ENCODE measurements around the gene RBM15B. TPM values are rescaled to one million over a fixed set of nuclear protein-coding genes. Genes with fewer than 3 reads are reported as not detected.
A peak's percentile ranks its signal among the peaks of the same experiment; 100 is the strongest.

The RBM15B gene
- total RNA-seq, 1 donor, result 31.1 TPM

GRCh38 chr3:51392355-51393133, 1.5 kb downstream of the RBM15B start:
- DNase-seq (ENCODE audit: low read depth), result no peak
- TF ChIP-seq CTCF (IDR thresholded peaks at IDR 0.05; ENCODE audit: insufficient read depth, low read depth, low read length), result no peak
- H3K4me3 ChIP-seq (ENCODE audit: low read depth, low read length), result peak overlapping the region; percentile 65

- no peak for DNase-seq (ENCODE audit: low read depth)
- TF ChIP-seq CTCF (IDR thresholded peaks at IDR 0.05; ENCODE audit: insufficient read depth, low read depth, low read length), result no peak
- no peak overlapping the region for H3K4me3 ChIP-seq (ENCODE audit: low read depth, low read length)
Observed at GRCh38 chr3:51393134-51393495, 2.0 kb downstream of the RBM15B start.

- TF ChIP-seq CTCF (IDR thresholded peaks at IDR 0.05; ENCODE audit: insufficient read depth, low read depth, low read length), result no peak
- no peak overlapping the region for H3K4me3 ChIP-seq (ENCODE audit: low read depth, low read length)
- DNase-seq (ENCODE audit: low read depth), result no peak
Observed at GRCh38 chr3:51393564-51393963, 2.5 kb downstream of the RBM15B start.

GRCh38 chr3:51394541-51394940, 3.5 kb downstream of the RBM15B start:
- no peak for TF ChIP-seq CTCF (IDR thresholded peaks at IDR 0.05; ENCODE audit: insufficient read depth, low read depth, low read length)
- no peak overlapping the region for H3K4me3 ChIP-seq (ENCODE audit: low read depth, low read length)

GRCh38 chr3:51395493-51396213, 4.6 kb downstream of the RBM15B start:
- no peak for TF ChIP-seq CTCF (IDR thresholded peaks at IDR 0.05; ENCODE audit: insufficient read depth, low read depth, low read length)
- no peak for DNase-seq (ENCODE audit: low read depth)
- H3K4me3 ChIP-seq (ENCODE audit: low read depth, low read length), result no peak overlapping the region

More at GRCh38 chr3:51394541-51394940, 3.5 kb downstream of the RBM15B start:
- no peak for DNase-seq (ENCODE audit: low read depth)

- TF ChIP-seq CTCF (IDR thresholded peaks at IDR 0.05; ENCODE audit: insufficient read depth, low read depth, low read length), result no peak
- H3K4me3 ChIP-seq (ENCODE audit: low read depth, low read length), result no peak overlapping the region
- no peak for DNase-seq (ENCODE audit: low read depth)
Observed at GRCh38 chr3:51396401-51396800, 5.3 kb downstream of the RBM15B start.
